NK-92 treated with Interleukin-12 subunit alpha and Interleukin-12 subunit beta, amount 100 ng/mL, for 24 hours (cell line): Measurements from ENCODE around the gene ACSBG1.

Experiments
- DNase-seq: peaks from one replicate; lab custom pipeline; 2025; lab: John Stamatoyannopoulos, UW

Gene ACSBG1

DNA sequence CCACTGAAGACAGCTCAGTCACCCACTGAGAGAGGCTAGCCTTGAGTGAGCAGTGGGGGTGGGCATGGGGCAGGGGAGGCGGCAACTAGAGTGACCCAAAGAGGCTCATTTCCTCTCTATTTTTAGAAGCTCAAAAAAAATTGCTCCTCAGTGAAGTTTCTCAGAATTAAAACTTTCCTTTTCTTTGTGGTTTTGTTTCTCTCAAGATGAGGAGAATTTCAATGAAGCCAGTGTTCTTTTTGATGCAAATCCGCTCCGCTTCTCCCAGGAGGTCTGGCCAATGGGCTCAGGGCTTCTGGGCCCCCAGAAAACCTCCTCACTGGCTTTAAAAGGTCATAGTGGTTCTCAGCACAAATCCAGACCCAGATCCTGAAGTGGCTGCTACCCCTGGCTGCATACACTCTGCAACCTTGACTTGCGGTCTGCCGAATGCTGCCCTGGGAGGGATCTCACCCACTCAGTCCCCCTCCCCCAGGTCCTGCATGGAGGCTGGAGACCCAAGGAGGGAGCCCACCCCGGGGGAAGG is at the start of gene ACSBG1:
TSS of gene ACSBG1 (minus strand) at position 51 of the 526 bp plus-strand sequence. CDS start 64 bp downstream, outside the sequence.
- no peak for DNase-seq

DNA sequence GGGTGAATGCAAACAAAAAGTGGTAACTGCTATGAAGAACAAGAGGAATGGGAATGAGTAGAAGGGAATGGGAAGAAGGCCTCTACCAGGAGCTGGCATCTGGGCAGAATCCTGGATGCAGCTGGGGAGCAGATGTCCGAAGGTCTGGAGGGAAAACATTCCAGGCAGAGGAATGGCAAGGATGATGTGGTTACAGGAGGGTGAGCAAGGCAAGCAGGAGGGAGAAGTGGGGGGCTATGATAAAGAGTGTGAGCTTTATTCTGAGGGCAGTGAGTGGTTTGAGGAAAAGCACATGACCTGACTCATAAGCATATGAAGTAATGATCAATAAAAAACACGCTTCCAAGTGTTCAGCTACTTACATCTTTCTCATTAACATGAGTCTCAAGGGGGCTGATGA is 48.0 kb upstream of the ACSBG1 start:
- no peak for DNase-seq

- no peak for DNase-seq
Measured at GRCh38 chr15:78280319-78281072, 46.1 kb upstream of the ACSBG1 start.

DNA sequence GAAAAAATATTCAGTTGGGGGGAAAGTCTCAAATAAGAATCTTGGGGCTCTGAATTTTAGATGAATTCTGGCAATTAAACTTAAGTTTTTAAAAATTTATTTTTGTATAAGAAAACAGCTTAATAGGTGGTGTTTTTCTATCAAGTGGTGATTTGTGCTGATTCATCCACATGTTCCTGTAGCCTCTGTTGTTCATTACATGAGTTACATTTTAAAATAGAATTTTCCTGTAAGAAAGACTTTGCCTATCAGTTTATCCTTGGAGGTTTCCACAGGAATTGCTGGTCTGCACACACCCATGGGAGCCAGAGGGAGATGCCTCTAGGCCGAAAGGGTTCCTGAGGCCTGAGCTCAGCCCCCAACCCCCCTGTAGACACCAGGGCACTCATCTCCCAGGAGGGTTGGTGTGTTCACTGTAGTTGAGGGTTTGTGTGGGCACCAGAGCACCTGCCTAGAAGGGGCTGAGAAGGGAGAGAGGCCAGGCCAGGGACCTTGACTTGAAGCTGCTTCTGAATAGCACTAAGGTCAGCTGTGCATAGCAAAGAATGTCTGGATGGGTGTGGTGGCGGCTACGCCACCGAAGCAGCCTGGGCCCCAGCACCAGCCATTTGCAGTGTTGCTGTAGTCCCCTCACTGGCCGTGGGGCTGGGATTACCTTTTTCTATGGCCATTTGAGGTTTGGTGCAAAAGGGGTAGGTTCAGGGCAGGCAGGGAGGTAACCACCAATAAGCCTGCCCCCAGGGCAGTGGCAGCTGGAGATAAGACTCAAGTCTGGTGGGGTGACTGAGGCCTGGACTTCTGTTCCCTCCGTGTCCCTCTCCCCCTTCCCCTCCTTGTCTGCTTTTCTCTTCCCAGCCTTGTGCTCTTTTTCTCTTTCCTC is 41.9 kb upstream of the ACSBG1 start:
- no peak for DNase-seq

GRCh38 chr15:78274994-78275393 is 40.6 kb upstream of the ACSBG1 start:
- no peak for DNase-seq

- no peak for DNase-seq
Measured at GRCh38 chr15:78272776-78273175, 38.4 kb upstream of the ACSBG1 start.

DNA sequence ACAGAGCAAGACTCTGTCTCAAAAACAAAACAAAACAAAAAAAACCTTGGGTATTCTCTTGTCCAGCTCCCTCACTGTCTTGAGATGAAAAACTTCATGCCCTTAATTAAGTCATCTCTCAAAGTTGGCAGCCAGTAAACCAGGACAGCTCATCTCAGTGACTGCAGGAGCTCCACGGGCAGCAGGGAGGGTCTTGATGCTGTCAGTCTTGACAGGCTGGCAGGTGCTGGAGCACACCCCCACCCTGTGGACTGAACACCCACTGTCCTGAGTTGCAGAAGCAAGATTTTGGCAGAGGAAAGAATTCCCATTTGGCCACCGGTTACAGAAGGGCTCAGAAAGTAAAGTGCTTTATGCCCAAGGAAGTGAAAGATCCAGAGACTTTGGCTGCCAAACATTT is 38.0 kb upstream of the ACSBG1 start:
- DNase-seq: no peak

- no peak for DNase-seq
Measured at GRCh38 chr15:78266806-78267205, 32.4 kb upstream of the ACSBG1 start.

DNA sequence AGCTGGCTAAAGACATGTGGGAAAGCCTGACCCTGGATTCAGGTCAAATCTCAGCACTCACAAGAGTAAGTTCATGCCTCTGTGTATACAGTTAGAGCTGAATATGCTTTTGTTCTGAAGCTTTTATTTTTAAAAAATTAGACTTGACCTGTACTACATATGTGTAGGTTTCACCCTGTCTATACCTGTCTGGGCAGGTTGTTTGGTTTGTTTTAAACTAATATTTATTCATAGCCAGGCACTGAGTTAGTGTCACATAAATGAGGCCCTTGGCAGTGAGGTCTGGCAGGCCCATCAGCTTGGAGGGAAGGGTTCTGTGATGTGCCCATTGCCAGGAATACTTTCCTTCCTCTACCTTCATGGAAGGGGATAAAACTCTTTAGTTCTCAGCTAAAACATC is 31.9 kb upstream of the ACSBG1 start:
- no peak for DNase-seq

GRCh38 chr15:78265752-78266224 is 31.4 kb upstream of the ACSBG1 start:
- no peak for DNase-seq

GRCh38 chr15:78265137-78265460 is 30.7 kb upstream of the ACSBG1 start:
- no peak for DNase-seq

DNA sequence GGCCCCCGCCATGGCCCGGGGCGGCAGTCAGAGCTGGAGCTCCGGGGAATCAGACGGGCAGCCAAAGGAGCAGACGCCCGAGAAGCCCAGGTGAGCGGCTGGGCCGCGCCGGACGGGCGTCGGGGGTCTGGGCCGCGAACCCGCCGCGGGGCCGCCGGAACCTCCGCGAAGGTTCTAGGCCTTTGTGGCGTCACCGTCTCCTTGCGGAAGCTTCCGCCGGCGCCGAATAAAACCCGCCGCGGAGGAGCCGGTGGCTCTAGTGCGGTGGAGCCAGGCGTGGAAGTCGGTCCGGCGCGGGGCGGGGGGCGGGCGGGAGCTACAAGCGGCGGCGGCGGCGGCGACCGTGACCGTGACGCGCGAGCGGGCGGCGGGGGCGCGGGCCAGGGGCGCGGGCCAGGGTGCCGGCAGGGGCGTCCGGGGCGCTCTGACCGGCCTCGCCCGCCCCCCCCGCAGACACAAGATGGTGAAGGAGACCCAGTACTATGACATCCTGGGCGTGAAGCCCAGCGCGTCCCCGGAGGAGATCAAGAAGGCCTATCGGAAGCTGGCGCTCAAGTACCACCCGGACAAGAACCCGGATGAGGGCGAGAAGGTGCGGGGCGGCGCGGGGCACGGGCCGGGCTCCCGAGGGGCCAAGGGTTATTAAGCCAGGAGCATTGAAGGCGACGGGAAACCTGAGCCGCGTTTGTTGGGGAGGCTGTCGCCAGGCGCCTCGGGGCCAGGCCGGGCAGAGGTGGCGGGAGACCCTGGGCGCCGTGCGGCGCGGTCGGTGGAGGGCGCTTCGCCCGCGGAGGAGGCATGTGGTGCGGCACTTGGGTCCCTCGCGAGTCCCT is 30.2 kb upstream of the ACSBG1 start, which contains the start of gene DNAJA4:
TSS of gene DNAJA4 (plus strand) at position 259 of the 833 bp plus-strand sequence. CDS start at position 461, 202 bp downstream.
- no peak for DNase-seq

DNA sequence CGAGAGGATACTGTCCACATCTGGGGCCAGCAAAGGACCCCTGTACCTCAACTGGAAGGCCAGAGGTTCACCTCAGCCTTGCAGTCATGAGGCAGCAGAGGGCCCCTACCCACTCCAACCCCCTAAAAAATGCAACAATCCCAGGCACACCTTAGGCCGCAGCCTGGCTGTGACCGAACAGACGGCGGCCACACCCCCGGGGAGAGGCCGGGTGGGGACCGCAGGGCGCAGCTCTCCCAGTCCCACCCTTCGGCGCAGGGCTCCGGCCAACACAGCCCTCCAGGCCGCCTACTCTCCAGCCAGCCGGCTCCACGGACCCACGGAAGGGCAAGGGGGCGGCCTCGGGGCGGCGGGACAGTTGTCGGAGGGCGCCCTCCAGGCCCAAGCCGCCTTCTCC is 29.5 kb upstream of the ACSBG1 start:
- DNase-seq: no peak

GRCh38 chr15:78263351-78263781 is 29.0 kb upstream of the ACSBG1 start:
- no peak for DNase-seq

GRCh38 chr15:78261062-78261461 is 26.7 kb upstream of the ACSBG1 start:
- DNase-seq: no peak

- DNase-seq: no peak
Measured at GRCh38 chr15:78260489-78260888, 26.1 kb upstream of the ACSBG1 start.

DNA sequence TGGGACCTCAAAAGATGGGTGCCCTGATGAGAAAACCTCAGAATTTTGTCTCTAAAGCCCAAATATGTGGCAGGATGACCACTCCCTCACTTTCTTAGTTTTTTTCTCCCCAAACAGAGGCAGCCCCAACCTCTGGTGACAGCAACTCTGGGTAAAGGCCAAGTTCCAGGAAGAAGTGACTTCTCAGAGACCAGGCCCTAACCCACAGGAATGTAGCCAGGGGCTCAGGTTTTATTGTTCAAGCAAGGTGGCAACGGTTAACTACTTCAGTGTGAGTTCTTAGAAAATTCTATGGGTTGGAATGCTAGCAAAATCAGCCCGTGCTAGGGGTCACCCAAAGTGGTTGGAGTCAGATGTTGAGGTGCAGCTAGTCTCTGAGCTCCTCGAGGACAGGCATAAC is 24.9 kb upstream of the ACSBG1 start:
- DNase-seq: no peak

DNA sequence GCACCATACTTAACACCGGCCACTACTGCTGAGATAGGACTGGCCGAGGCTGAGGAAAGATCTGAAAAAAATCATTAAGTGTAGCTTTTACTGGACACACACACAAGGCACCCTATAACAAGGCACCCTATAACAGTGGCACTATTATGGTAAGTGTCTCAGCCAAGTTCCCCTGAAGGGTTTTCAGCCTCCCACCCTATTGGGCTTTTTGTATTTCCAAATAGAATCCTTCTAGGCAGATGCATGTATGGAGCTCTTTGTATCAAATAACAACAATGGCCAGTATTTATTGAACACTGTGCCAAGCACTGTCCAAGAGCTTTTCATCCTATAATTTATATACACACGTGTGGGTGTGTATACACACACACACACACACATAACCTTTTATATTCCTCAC is 23.3 kb upstream of the ACSBG1 start:
- no peak for DNase-seq

DNA sequence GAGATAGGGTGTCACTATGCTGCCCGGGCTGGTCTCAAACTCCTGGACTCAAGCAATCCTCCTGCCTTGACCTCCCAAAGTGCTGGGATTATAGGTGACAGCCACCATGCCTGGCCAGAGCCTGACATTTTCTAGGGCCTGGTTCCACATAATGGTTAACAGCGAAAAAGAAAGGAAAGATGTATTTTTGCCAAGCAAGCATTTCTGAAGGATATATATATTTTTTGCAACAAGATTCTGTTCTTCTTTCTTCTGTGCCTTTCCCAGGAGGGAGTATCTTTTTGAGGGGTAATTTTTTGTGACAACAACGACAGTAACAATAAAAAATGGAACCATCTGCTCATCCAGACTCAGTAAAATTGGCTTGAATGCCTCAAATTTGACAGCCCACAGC is 21.7 kb upstream of the ACSBG1 start:
- DNase-seq: no peak

DNA sequence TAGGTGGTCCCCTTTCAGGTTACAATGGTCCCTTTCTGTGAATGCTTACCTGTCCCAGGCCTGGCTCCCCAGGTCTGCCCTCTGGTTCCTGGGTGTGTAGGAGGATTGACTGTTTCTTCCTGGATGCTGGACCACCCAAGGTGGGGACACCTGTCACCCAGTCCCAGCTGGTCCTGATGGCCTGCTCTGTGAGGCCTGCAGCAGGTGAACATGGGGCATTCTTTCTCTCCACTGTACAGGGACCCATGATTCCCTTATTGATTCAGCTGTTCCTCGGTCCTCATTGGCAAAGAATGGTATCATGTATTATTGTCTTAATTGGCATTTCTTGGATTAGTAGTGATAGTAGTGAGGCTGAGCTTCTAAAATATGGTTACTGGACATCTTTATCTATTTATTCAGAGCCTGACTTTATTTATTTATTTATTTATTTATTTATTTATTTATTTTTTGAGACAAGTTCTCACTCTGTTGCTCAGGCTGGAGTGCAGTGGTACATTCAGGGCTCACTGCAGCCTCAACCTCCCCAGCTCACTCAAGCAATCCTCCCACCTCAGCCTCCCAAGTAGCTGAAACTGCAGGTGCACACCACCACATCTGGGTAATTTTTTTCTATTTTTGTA is 21.2 kb upstream of the ACSBG1 start:
- DNase-seq: no peak

DNA sequence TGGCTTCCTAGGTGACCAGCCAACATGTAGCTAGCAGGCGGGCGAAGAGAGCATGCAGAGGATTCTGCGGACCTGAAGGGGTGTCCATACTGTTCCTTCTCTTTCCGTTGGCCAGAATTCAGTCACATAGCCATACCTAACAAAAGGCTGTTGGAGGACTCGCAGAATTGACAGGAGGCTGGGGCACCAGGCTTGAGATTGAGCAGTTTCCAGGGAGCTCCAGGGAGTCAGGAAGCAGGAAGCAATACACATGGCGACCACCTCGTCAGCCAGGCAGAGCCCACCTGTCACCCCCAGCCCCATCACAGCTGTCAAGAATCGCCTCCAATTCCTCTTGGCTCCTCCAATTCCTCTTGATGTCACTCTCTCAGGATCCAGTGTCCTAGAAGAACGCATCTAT is 16.8 kb upstream of the ACSBG1 start:
- no peak for DNase-seq

GRCh38 chr15:78249131-78249530 is 14.8 kb upstream of the ACSBG1 start:
- DNase-seq: no peak
